Suprapubic skin (tissue), 3 donors: ENCODE results near the gene GLOD4.

ENCODE experiments used
- EP300 ChIP-seq: sonication (generic); formaldehyde crosslinking; IDR thresholded peaks from one replicate; pipeline ENCODE4 v1.6.1; 2017; ENCODE audit warnings: antibody characterized with exemption
- TF ChIP-seq, protein P1 (sequence below), 2 donors: fragments of 200-600 bp in 1 of 2; fragments of 450-650 bp in 1 of 2; sonication (generic) in 1 of 2; IDR thresholded peaks; one replicate each; pipeline ENCODE4 v1.5.1; 2016 to 2019; ENCODE audit warnings: antibody characterized with exemption in 2 of 2, mild to moderate bottlenecking in 1 of 2, moderate library complexity in 1 of 2

DNA sequence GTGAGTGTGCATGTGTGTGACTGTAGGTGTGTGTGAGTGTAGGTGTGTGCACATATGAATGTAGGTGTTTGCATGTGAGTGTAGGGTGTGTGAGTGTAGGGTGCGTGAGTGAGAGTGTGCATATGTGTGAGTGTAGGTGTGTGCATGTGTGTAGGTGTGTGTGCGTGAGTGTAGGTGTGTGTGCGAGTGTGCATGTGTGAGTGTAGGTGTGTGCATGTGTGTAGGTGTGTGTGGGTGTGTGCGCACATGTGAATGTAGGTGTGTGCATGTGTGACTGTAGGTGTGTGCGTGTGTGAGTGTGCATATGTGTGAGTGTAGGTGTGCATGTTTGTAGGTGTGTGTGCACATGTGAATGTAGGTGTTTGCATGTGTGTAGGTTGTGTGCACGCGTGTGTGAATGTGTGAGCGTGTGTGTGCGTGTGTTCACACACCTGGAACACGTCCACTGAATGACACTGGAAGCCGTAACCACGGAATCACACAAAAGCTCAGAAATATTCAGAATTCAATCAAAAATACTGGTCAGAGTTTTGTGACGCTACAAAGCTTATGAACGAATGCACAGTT is 30.6 kb upstream of the GLOD4 start:
- TF ChIP-seq, protein P1, sequence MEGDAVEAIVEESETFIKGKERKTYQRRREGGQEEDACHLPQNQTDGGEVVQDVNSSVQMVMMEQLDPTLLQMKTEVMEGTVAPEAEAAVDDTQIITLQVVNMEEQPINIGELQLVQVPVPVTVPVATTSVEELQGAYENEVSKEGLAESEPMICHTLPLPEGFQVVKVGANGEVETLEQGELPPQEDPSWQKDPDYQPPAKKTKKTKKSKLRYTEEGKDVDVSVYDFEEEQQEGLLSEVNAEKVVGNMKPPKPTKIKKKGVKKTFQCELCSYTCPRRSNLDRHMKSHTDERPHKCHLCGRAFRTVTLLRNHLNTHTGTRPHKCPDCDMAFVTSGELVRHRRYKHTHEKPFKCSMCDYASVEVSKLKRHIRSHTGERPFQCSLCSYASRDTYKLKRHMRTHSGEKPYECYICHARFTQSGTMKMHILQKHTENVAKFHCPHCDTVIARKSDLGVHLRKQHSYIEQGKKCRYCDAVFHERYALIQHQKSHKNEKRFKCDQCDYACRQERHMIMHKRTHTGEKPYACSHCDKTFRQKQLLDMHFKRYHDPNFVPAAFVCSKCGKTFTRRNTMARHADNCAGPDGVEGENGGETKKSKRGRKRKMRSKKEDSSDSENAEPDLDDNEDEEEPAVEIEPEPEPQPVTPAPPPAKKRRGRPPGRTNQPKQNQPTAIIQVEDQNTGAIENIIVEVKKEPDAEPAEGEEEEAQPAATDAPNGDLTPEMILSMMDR (IDR thresholded peaks at IDR 0.05), result no peak
- TF ChIP-seq EP300, result no peak
